Measurements from ENCODE around the gene GLRA1. TPM values are rescaled to one million over a fixed set of nuclear protein-coding genes. Genes with fewer than 3 reads are reported as not detected.

Gene GLRA1
- total and polyA plus RNA-seq, 2 of the 4 experiments (the other 2 are of a cell fraction): not detected

DNA sequence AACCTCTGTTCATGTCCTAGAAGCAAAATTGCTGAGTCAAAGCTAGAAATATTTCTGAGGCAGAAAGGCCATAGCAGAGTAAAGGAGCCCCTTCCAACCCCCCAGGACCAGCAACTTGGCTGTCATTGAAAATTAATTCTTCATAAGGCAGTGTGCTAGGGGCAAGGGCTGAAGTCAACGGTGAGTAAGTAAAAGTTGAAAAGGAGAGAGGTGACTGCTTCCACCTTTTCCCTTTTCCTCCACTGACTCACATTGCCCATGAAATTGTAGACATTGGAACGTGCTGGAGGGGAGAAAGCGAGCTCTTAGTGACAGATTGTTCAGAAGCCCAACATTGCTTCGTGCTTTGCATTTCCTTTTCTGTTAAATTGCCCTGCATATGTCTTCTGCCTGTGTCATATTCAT lies 19.1 kb downstream of the GLRA1 start:
- no CpG with 5 or more reads among the region's 4 CpGs for WGBS, 2 experiments (ENCODE audit: extremely low coverage in 2 of 2, insufficient read length in 1 of 2)
- H2BK120ac ChIP-seq (ENCODE audit: low read depth, low read length): no peak overlapping the region
- in situ Hi-C loops (cut with MboI; ENCODE audit: low sequenced_read_pairs): no loop called here
- no peak overlapping the region for H3K27ac ChIP-seq (ENCODE audit: insufficient read depth, low read length)
- no peak overlapping the region for H3K4me3 ChIP-seq (ENCODE audit: insufficient read depth, low read depth, low read length)
- no peaks in the 10 kb centered on the region for H3K4me1 ChIP-seq (ENCODE audit: control insufficient read depth, insufficient read depth, low read length)
- no peak overlapping the region for H3K4me2 ChIP-seq (ENCODE audit: low read depth, low read length)
- H4K8ac ChIP-seq (ENCODE audit: low read depth in 2 of 2, low read length in 2 of 2): no peak overlapping the region
- intact Hi-C loops (cut with micrococcal nuclease): no loop called here
- dilution Hi-C loops (cut with HindIII; ENCODE audit: low sequenced_read_pairs, unreplicated experiment): no loop called here
- no TSS peak for BruUV-seq (replicated peaks)
- no peak overlapping the region for H3K23ac ChIP-seq (ENCODE audit: low read depth, low read length)
- H2BK15ac ChIP-seq (ENCODE audit: low read depth, low read length): no peak overlapping the region
- H3K79me1 ChIP-seq (ENCODE audit: low read depth in 1 of 2, low read length in 2 of 2): no peaks in the 10 kb centered on the region
- H2AFZ ChIP-seq (replicated peaks; ENCODE audit: low read length, poor library complexity): no peak overlapping the region
- no peak overlapping the region for H2BK5ac ChIP-seq (ENCODE audit: low read depth, low read length, poor library complexity, severe bottlenecking)
- no peak for DNase-seq
- H4K91ac ChIP-seq (ENCODE audit: insufficient read depth, low read depth, low read length): no peak overlapping the region
- H2AK9ac ChIP-seq (replicated peaks; ENCODE audit: low read depth, low read length, poor library complexity): no peak overlapping the region
- H4K5ac ChIP-seq (ENCODE audit: low read depth, low read length): no peak overlapping the region
- H3K18ac ChIP-seq (ENCODE audit: low read depth, low read length): no peak overlapping the region
- CTCF ChIA-PET: interaction anchor here (1.0 kb wide), 1 partner anchor 80 kb away, joined by 3 read pairs; no protein-coding TSS in a partner anchor
- H2BK20ac ChIP-seq (ENCODE audit: low read depth, low read length): no peak overlapping the region
- POLR2A ChIA-PET (ENCODE audit: unreplicated experiment): no interaction called here
- H3K14ac ChIP-seq (replicated peaks; ENCODE audit: low read depth, low read length): no peak overlapping the region
- TF ChIP-seq FOS (IDR thresholded peaks at IDR 0.05; ENCODE audit: low read depth, low read length) (no peak), SMC3 (IDR thresholded peaks at IDR 0.05; ENCODE audit: low read depth, low read length) (no peak), POLR2A (IDR thresholded peaks at IDR 0.05; ENCODE audit: low read depth, low read length) (no peak), BHLHE40 (IDR thresholded peaks at IDR 0.05; ENCODE audit: low read depth, low read length) (no peak), USF2 (IDR thresholded peaks at IDR 0.05; ENCODE audit: low read depth, low read length) (no peak), CEBPB (IDR thresholded peaks at IDR 0.05; ENCODE audit: low read depth, low read length) (no peak), MAZ (IDR thresholded peaks at IDR 0.05; ENCODE audit: borderline replicate concordance, low read depth, low read length) (no peak)
- no peak overlapping the region for H3K9ac ChIP-seq (ENCODE audit: low read depth, low read length)
- H3K4ac ChIP-seq (ENCODE audit: low read depth, low read length): no peak overlapping the region
- no peak overlapping the region for H2AK5ac ChIP-seq (ENCODE audit: low read depth, low read length)
- H3K36me3 ChIP-seq (ENCODE audit: control insufficient read depth, insufficient read depth, low read length): no peaks in the 10 kb centered on the region
- H3K9me1 ChIP-seq (ENCODE audit: insufficient read depth, low read length): no peaks in the 10 kb centered on the region
- no peaks in the 10 kb centered on the region for H4K20me1 ChIP-seq (ENCODE audit: insufficient read depth, low read length)
- no peak overlapping the region for H3K56ac ChIP-seq (ENCODE audit: extremely low read depth, insufficient read depth, low read length)
- H3K9me3 ChIP-seq (ENCODE audit: control insufficient read depth, insufficient read depth, low read length): no peaks in the 10 kb centered on the region
- H3K27me3 ChIP-seq (ENCODE audit: control insufficient read depth, insufficient read depth, low read length): no peaks in the 10 kb centered on the region
- no peak for ATAC-seq (ENCODE audit: low read depth)
